ENCODE measurements around the gene USP27X. TPM values are rescaled to one million over a fixed set of nuclear protein-coding genes. Genes with fewer than 3 reads are reported as not detected.

Gene USP27X
- total RNA-seq, 6 experiments from 2014 or later, result 0.68 to 1.5 (median 1.2) TPM

- no peaks in the 10 kb centered on the region for H3K9me3 ChIP-seq
- no peak for TF ChIP-seq POLR2A (IDR thresholded peaks at IDR 0.05)
- no peak for TF ChIP-seq CTCF (IDR thresholded peaks at IDR 0.05)
- peaks cover 0 to 6% (median 0%) of the 10 kb centered on the region in 4 donors for H3K4me1 ChIP-seq
- ATAC-seq, result no peak
- no peak overlapping the region for H3K27ac ChIP-seq
- no peak overlapping the region for H3K4me3 ChIP-seq
- WGBS (ENCODE audit: insufficient coverage, low coverage, low lambda C conversion rate, missing lambda C conversion rate), result 53% methylated on average over 8 of the region's 8 CpGs
- H3K36me3 ChIP-seq, result no peaks in the 10 kb centered on the region
- no peaks in the 10 kb centered on the region for H3K27me3 ChIP-seq
- no peak for DNase-seq
- intact Hi-C loops (cut with DNase I), result no loop called here
Measured at GRCh38 chrX:49844611-49845010, 34.7 kb upstream of the USP27X start.

GRCh38 chrX:49845701-49846403 lies 33.4 kb upstream of the USP27X start:
- Histone ChIP-seq H3K4me1 (peaks cover 0 to 6% (median 0%) of the 10 kb centered on the region in 4 donors), H3K27ac (no peak overlapping the region), H3K4me3 (no peak overlapping the region), H3K36me3 (no peaks in the 10 kb centered on the region), H3K9me3 (no peaks in the 10 kb centered on the region), H3K27me3 (no peaks in the 10 kb centered on the region)
- 41% methylated on average over 3 of the region's 4 CpGs for WGBS (ENCODE audit: insufficient coverage, low coverage, low lambda C conversion rate, missing lambda C conversion rate)
- intact Hi-C loops (cut with DNase I), result no loop called here
- ATAC-seq (no peak), DNase-seq (no peak)
- TF ChIP-seq POLR2A (IDR thresholded peaks at IDR 0.05) (no peak), CTCF (IDR thresholded peaks at IDR 0.05) (no peak)

- TF ChIP-seq POLR2A (IDR thresholded peaks at IDR 0.05) (no peak), CTCF (IDR thresholded peaks at IDR 0.05) (no peak)
- no peaks in the 10 kb centered on the region for H3K36me3 ChIP-seq
- no peak for ATAC-seq
- no peaks in the 10 kb centered on the region for H3K9me3 ChIP-seq
- no peak for DNase-seq
- peaks cover 0 to 6% (median 0%) of the 10 kb centered on the region in 4 donors for H3K4me1 ChIP-seq
- no peak overlapping the region for H3K4me3 ChIP-seq
- no peak overlapping the region for H3K27ac ChIP-seq
- 57% methylated on average over 1 of the region's 1 CpG for WGBS (ENCODE audit: insufficient coverage, low coverage, low lambda C conversion rate, missing lambda C conversion rate)
- intact Hi-C loops (cut with DNase I), result no loop called here
- no peaks in the 10 kb centered on the region for H3K27me3 ChIP-seq
Measured at GRCh38 chrX:49846522-49846921, 32.8 kb upstream of the USP27X start.

GRCh38 chrX:49848275-49848674 lies 31.0 kb upstream of the USP27X start:
- 21% methylated on average over 3 of the region's 3 CpGs for WGBS (ENCODE audit: insufficient coverage, low coverage, low lambda C conversion rate, missing lambda C conversion rate)
- Histone ChIP-seq H3K9me3 (no peaks in the 10 kb centered on the region), H3K4me3 (no peak overlapping the region), H3K36me3 (no peaks in the 10 kb centered on the region), H3K27ac (no peak overlapping the region), H3K27me3 (no peaks in the 10 kb centered on the region), H3K4me1 (no peaks in the 10 kb centered on the region)
- TF ChIP-seq CTCF (IDR thresholded peaks at IDR 0.05), result no peak
- no peak for TF ChIP-seq POLR2A (IDR thresholded peaks at IDR 0.05)
- ATAC-seq, result no peak
- intact Hi-C loops (cut with DNase I), result no loop called here
- no peak for DNase-seq

Measured in right lobe of liver (tissue), 6 donors.